NCI-H146 treated with DMSO at 0.1 percent for 48 hours (cell line): ENCODE results near the gene NRP2.

Experiments
- DNase-seq: peaks from one replicate; lab custom pipeline; 2025; ENCODE audit not compliant: unreplicated experiment; lab: John Stamatoyannopoulos, UW

NRP2 gene

GRCh38 chr2:205728366-205728765 is 46.1 kb downstream of the NRP2 start:
- no peak for DNase-seq

GRCh38 chr2:205730191-205730590 is 47.9 kb downstream of the NRP2 start:
- no peak for DNase-seq

- no peak for DNase-seq
Measured at GRCh38 chr2:205730701-205731582, 48.6 kb downstream of the NRP2 start.

- no peak for DNase-seq
Measured at GRCh38 chr2:205731583-205731981, 49.3 kb downstream of the NRP2 start.

GRCh38 chr2:205732314-205732713 is 50.0 kb downstream of the NRP2 start:
- no peak for DNase-seq

GRCh38 chr2:205733082-205733481 is 50.8 kb downstream of the NRP2 start:
- no peak for DNase-seq

- no peak for DNase-seq
Measured at GRCh38 chr2:205733648-205734047, 51.3 kb downstream of the NRP2 start.

- DNase-seq: no peak
Measured at GRCh38 chr2:205734436-205735037, 52.2 kb downstream of the NRP2 start.

GRCh38 chr2:205738117-205738968 is 56.0 kb downstream of the NRP2 start:
- DNase-seq: no peak

GRCh38 chr2:205739620-205740019 is 57.3 kb downstream of the NRP2 start:
- DNase-seq: no peak

- no peak for DNase-seq
Measured at GRCh38 chr2:205740381-205740780, 58.1 kb downstream of the NRP2 start.

GRCh38 chr2:205741256-205741978 is 59.1 kb downstream of the NRP2 start:
- DNase-seq: no peak

GRCh38 chr2:205743137-205743536 is 60.8 kb downstream of the NRP2 start:
- DNase-seq: no peak

GRCh38 chr2:205744074-205744591 is 61.8 kb downstream of the NRP2 start:
- no peak for DNase-seq

- no peak for DNase-seq
Measured at GRCh38 chr2:205745661-205746419, 63.5 kb downstream of the NRP2 start.

GRCh38 chr2:205746420-205746785 is 64.1 kb downstream of the NRP2 start:
- DNase-seq: no peak

- DNase-seq: no peak
Measured at GRCh38 chr2:205747829-205748386, 65.6 kb downstream of the NRP2 start.

- DNase-seq: peak; percentile 25
Measured at GRCh38 chr2:205748639-205749038, 66.3 kb downstream of the NRP2 start.

- DNase-seq: no peak
Measured at GRCh38 chr2:205749078-205749477, 66.8 kb downstream of the NRP2 start.

GRCh38 chr2:205750797-205751196 is 68.5 kb downstream of the NRP2 start:
- no peak for DNase-seq
